DOHH2 (cell line): ENCODE measurements around the gene ITGAE.
A peak's percentile ranks its signal among the peaks of the same experiment; 100 is the strongest.
"Not testable (repeated sequence)": the region's sequence is repeated elsewhere in the genome, so short reads cannot be mapped to it uniquely, and the experiment has no call there.

Experiments used
- H3F3A ChIP-seq: fragments of 200-600 bp; sonication (generic), shearing (Covaris generic); 2 replicates; pipeline ENCODE4 v1.6.0; 2016; ENCODE audit warnings: antibody characterized with exemption, mild to moderate bottlenecking; ENCODE audit not compliant: control insufficient read depth, insufficient read depth
- H3K27ac ChIP-seq: fragments of 200-600 bp; sonication (generic); 2 replicates; pipeline ENCODE4 v1.5.1; 2014; ENCODE audit warnings: low read depth, mild to moderate bottlenecking, low read length, moderate library complexity
- H3K27me3 ChIP-seq: fragments of 200-600 bp; sonication (generic); 2 replicates; pipeline ENCODE4 v1.6.1; 2014; ENCODE audit warnings: mild to moderate bottlenecking, low read length, mixed read lengths; ENCODE audit not compliant: control insufficient read depth
- H3K36me3 ChIP-seq: fragments of 200-600 bp; sonication (generic); 2 replicates; pipeline ENCODE4 v1.6.1; 2014; ENCODE audit warnings: mild to moderate bottlenecking, low read length, moderate library complexity, mixed read lengths; ENCODE audit not compliant: control insufficient read depth
- H3K4me1 ChIP-seq: fragments of 200-600 bp; sonication (generic); 2 replicates; pipeline ENCODE4 v1.6.1; 2014; ENCODE audit warnings: mild to moderate bottlenecking, low read length, mixed read lengths; ENCODE audit not compliant: control insufficient read depth
- H3K4me2 ChIP-seq: fragments of 200-600 bp; sonication (generic); 2 replicates; pipeline ENCODE4 v1.6.0; 2014; ENCODE audit warnings: mild to moderate bottlenecking, low read length, moderate library complexity
- H3K4me3 ChIP-seq: fragments of 200-600 bp; sonication (generic); 2 replicates; pipeline ENCODE4 v1.5.1; 2014; ENCODE audit warnings: mild to moderate bottlenecking, low read length, mixed read lengths
- H3K79me2 ChIP-seq: fragments of 200-600 bp; sonication (generic); 2 replicates; pipeline ENCODE4 v1.6.1; 2014; ENCODE audit warnings: mild to moderate bottlenecking, low read length, mixed read lengths; ENCODE audit not compliant: control insufficient read depth
- H3K9me2 ChIP-seq: fragments of 200-600 bp; sonication (generic); replicated peaks from 2 replicates; pipeline ENCODE4 v1.6.1; 2014; ENCODE audit warnings: mild to moderate bottlenecking, low read length, mixed read lengths; ENCODE audit not compliant: control insufficient read depth
- H3K9me3 ChIP-seq: fragments of 200-600 bp; sonication (generic); 2 replicates; pipeline ENCODE4 v1.6.1; 2014; ENCODE audit warnings: antibody characterized with exemption, low read length, mixed read lengths; ENCODE audit not compliant: control insufficient read depth, insufficient read depth
- H4K20me1 ChIP-seq: fragments of 200-600 bp; sonication (generic); 2 replicates; pipeline ENCODE4 v1.6.0; 2014; ENCODE audit warnings: low read depth, mild to moderate bottlenecking, antibody characterized with exemption, low read length, moderate library complexity; ENCODE audit not compliant: control insufficient read depth, insufficient read depth
- EZH2phosphoT487 ChIP-seq: fragments of 200-600 bp; sonication (generic); IDR thresholded peaks from 2 replicates; pipeline ENCODE4 v1.6.1; 2017; ENCODE audit warnings: borderline replicate concordance, mild to moderate bottlenecking, antibody characterized with exemption, low read length, moderate library complexity, mixed read lengths
- TF ChIP-seq, protein P1 (sequence below): fragments of 200-600 bp; sonication (generic); IDR thresholded peaks from one replicate; pipeline ENCODE4 v1.5.1; 2014; ENCODE audit warnings: antibody characterized with exemption, mild to moderate bottlenecking, low read depth, low read length; ENCODE audit not compliant: poor library complexity, severe bottlenecking

Gene ITGAE

DNA sequence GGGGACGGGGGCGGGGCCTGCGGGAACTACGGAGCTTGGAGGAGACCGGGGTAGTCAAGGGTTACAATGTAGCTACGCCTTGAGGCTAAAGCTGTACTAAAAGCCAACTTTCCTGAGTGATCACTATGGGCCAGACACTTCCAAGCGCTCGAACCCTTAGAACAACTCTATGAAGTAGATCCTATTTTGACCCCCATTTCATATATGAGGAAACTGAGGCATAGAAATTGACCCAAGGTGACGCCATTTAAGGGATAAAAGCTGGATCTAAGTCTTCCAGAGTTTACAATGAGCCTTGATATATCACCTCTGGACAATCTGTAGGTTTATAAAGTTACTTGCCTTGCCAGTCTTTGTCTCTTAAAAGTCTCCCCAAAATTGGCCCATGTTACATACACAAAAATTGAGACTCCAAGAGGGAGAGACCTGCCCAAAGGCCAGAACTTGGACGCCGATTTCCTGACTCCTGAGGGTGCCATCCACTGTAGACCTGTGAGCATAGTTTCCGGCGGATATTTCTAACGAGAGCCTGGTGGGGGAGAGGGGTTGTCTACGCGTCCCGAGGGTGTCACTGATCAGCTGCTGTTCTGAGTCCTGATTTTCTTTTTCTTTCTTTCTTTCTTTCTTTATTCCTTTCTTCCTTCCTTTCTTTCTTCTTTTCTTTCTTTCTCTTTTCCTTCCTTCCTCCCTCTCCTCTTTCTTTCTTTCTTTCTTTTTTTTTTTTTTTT is 45.6 kb upstream of the ITGAE start:
- H3K36me3 ChIP-seq: peaks cover 35% of the 10 kb centered on the region
- no peaks in the 10 kb centered on the region for H3K9me3 ChIP-seq
- H3K4me1 ChIP-seq: peaks cover 21% of the 10 kb centered on the region
- no peak overlapping the region for H3K27ac ChIP-seq
- peaks cover 43% of the 10 kb centered on the region for H3K79me2 ChIP-seq
- TF ChIP-seq, protein P1, sequence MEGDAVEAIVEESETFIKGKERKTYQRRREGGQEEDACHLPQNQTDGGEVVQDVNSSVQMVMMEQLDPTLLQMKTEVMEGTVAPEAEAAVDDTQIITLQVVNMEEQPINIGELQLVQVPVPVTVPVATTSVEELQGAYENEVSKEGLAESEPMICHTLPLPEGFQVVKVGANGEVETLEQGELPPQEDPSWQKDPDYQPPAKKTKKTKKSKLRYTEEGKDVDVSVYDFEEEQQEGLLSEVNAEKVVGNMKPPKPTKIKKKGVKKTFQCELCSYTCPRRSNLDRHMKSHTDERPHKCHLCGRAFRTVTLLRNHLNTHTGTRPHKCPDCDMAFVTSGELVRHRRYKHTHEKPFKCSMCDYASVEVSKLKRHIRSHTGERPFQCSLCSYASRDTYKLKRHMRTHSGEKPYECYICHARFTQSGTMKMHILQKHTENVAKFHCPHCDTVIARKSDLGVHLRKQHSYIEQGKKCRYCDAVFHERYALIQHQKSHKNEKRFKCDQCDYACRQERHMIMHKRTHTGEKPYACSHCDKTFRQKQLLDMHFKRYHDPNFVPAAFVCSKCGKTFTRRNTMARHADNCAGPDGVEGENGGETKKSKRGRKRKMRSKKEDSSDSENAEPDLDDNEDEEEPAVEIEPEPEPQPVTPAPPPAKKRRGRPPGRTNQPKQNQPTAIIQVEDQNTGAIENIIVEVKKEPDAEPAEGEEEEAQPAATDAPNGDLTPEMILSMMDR: no peak
- no peak for TF ChIP-seq EZH2phosphoT487
- peak overlapping the region; percentile 64 for H3K4me2 ChIP-seq
- no peaks in the 10 kb centered on the region for H3F3A ChIP-seq
- no peaks in the 10 kb centered on the region for H3K27me3 ChIP-seq
- no peaks in the 10 kb centered on the region for H3K9me2 ChIP-seq
- H4K20me1 ChIP-seq: peaks cover 19% of the 10 kb centered on the region; the same call in 1 of the 2 replicates
- H3K4me3 ChIP-seq: peak overlapping the region; percentile 52

DNA sequence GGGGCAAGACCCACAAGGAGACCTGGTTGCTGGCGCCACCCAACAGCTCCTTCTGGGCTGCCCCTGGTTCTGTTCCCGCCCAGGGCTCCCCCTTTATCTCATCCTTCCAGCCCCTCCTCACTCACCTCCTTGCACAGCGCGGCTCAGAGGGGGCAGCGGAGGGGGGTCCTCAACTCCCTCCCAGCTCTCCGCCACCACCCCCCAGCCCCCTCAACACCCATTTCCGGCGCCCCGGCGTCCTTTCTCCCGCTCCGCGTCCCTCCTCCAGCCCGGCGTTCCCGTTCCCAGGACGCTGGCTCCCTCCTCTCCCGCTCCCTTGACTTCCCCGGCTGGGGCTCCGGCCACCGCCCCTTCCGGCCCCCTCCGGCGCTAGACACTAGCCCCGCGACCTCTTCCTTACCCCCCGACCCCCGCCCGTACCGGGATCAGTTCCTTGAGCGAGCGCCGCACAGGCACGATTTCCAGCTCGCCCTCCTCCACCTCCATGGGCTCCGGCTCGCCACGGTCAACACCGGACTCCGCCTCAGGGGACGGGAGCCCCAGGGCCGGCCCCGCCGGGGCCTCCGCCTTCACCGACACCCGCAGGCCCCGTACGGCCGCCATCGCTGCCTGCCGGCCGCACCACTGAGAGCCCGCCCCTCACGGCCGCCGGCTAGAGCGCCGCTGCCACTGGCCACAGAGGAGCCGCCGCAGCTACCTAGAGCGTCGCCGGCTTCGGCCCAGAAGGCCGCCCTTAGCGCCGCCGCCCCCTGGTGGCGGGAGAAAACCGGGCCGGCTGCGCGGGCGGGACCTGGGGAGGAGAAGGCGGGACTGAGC is 44.8 kb upstream of the ITGAE start, which contains the start of gene NCBP3:
TSS of gene NCBP3 (minus strand) at position 626 of the 816 bp plus-strand sequence. CDS start at position 603, 23 bp downstream.
- peaks cover 19% of the 10 kb centered on the region; the same call in 1 of the 2 replicates for H4K20me1 ChIP-seq
- TF ChIP-seq, protein P1: peak; percentile 85
- TF ChIP-seq EZH2phosphoT487: no peak

GRCh38 chr17:3845291-3845620 is 44.3 kb upstream of the ITGAE start:
- Histone ChIP-seq H3K79me2 (peaks cover 52% of the 10 kb centered on the region), H3K36me3 (peaks cover 48% of the 10 kb centered on the region), H3K9me2 (no peaks in the 10 kb centered on the region), H3K27me3 (no peaks in the 10 kb centered on the region), H3K4me2 (peak overlapping the region; percentile 78), H3K4me1 (peaks cover 21% of the 10 kb centered on the region), H3K4me3 (peak overlapping the region; percentile 86), H4K20me1 (peaks cover 19% of the 10 kb centered on the region; the same call in 1 of the 2 replicates), H3F3A (no peaks in the 10 kb centered on the region), H3K27ac (no peak overlapping the region), H3K9me3 (no peaks in the 10 kb centered on the region)
- no peak for TF ChIP-seq EZH2phosphoT487
- TF ChIP-seq, protein P1: no peak

More for the DNA sequence above, 44.8 kb upstream of the ITGAE start, which contains the start of gene NCBP3:
- Histone ChIP-seq H3K9me3 (no peaks in the 10 kb centered on the region), H3K36me3 (peaks cover 42% of the 10 kb centered on the region), H3K4me1 (peaks cover 21% of the 10 kb centered on the region), H3K4me2 (peak within 1 kb of the TSS; percentile 78), H3K27ac (peak within 1 kb of the TSS; percentile 49), H3K79me2 (peaks cover 47% of the 10 kb centered on the region), H3K9me2 (no peaks in the 10 kb centered on the region), H3F3A (no peaks in the 10 kb centered on the region), H3K27me3 (no peaks in the 10 kb centered on the region), H3K4me3 (peak within 1 kb of the TSS; percentile 86)

- Histone ChIP-seq H3K4me1 (peaks cover 21% of the 10 kb centered on the region), H3K79me2 (peaks cover 59% of the 10 kb centered on the region), H3K4me3 (peak overlapping the region; percentile 86), H3K36me3 (peaks cover 55% of the 10 kb centered on the region), H3K4me2 (peak overlapping the region; percentile 78), H4K20me1 (peaks cover 19% of the 10 kb centered on the region; the same call in 1 of the 2 replicates)
- not testable (repeated sequence) for H3K9me2 ChIP-seq, H3F3A ChIP-seq, H3K27me3 ChIP-seq, H3K27ac ChIP-seq, H3K9me3 ChIP-seq
Measured at GRCh38 chr17:3844556-3844955, 43.6 kb upstream of the ITGAE start.
